Skeletal muscle satellite cell (primary cell): ENCODE results near the gene EPB41L3.

Experiments
- H3K27me3 ChIP-seq: 2 replicates; pipeline ENCODE4 v1.7.0; 2013; ENCODE audit warnings: low read length; ENCODE audit not compliant: control insufficient read depth, insufficient read depth
- H3K36me3 ChIP-seq: 2 replicates; pipeline ENCODE4 v1.7.0; 2013; ENCODE audit warnings: mild to moderate bottlenecking, control low read depth, low read length; ENCODE audit not compliant: insufficient read depth
- H3K4me1 ChIP-seq: 2 replicates; pipeline ENCODE4 v1.7.0; 2013; ENCODE audit warnings: low read length; ENCODE audit not compliant: control insufficient read depth, insufficient read depth
- H3K4me2 ChIP-seq: 2 replicates; pipeline ENCODE4 v1.7.0; 2013; ENCODE audit warnings: mild to moderate bottlenecking, low read length
- H3K4me3 ChIP-seq: 2 replicates; pipeline ENCODE4 v1.7.0; 2013; ENCODE audit warnings: low read length
- H3K9ac ChIP-seq: 2 replicates; pipeline ENCODE4 v1.7.0; 2013; ENCODE audit warnings: mild to moderate bottlenecking, low read depth, low read length, moderate library complexity
- H3K9me3 ChIP-seq: replicated peaks from 2 replicates; pipeline ENCODE4 v1.7.0; 2013; ENCODE audit warnings: mild to moderate bottlenecking, control low read depth, low read length

Gene EPB41L3

DNA sequence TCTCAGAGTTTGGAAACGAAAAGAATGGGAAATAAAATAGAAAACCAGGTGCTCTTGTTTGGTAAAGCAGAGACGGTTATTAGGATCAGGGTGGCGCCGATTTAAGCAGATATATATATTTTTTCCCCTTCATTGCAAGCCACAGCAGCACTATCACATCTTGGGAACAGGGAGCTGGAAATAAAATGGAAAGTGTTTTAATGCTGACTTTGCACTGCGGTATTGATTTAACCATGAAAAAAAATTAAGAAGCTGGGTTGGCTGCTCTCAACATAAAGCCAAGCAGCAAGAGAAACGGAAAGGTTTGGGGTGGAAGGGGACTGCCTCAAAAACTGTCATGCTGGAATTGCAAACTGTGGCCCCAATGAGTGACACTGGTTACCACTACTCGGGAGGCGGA, 145.5 kb downstream of the EPB41L3 start:
- H3K4me3 ChIP-seq = no peak overlapping the region
- H3K36me3 ChIP-seq = no peaks in the 10 kb centered on the region
- no peak overlapping the region for H3K4me2 ChIP-seq
- peaks cover 12% of the 10 kb centered on the region for H3K9me3 ChIP-seq
- H3K9ac ChIP-seq = no peak overlapping the region
- H3K4me1 ChIP-seq = no peaks in the 10 kb centered on the region
- H3K27me3 ChIP-seq = no peaks in the 10 kb centered on the region

DNA sequence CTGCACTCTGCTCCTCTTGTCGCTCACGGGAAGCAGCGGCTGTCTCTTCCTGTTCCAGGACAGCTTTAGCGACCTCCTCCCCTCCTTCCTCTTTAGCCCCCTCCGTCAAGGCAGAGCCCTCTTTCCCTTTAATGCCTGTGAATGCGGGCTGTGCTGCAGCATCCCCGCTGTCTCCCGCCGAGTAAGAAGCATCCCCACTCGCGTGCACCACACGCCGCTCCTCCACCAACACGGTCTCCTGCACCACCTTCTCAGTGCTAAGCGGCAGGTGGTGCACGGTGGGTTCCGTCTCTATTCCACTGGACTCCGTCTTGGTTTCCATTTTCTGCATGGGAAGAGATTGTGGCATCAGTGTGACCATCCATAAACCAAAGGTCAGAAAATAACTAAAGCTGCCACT, 146.7 kb downstream of the EPB41L3 start:
- H3K9me3 ChIP-seq = peaks cover 12% of the 10 kb centered on the region
- H3K36me3 ChIP-seq = no peaks in the 10 kb centered on the region
- no peak overlapping the region for H3K4me3 ChIP-seq
- H3K4me1 ChIP-seq = no peaks in the 10 kb centered on the region
- H3K9ac ChIP-seq = no peak overlapping the region
- no peak overlapping the region for H3K4me2 ChIP-seq
- no peaks in the 10 kb centered on the region for H3K27me3 ChIP-seq

DNA sequence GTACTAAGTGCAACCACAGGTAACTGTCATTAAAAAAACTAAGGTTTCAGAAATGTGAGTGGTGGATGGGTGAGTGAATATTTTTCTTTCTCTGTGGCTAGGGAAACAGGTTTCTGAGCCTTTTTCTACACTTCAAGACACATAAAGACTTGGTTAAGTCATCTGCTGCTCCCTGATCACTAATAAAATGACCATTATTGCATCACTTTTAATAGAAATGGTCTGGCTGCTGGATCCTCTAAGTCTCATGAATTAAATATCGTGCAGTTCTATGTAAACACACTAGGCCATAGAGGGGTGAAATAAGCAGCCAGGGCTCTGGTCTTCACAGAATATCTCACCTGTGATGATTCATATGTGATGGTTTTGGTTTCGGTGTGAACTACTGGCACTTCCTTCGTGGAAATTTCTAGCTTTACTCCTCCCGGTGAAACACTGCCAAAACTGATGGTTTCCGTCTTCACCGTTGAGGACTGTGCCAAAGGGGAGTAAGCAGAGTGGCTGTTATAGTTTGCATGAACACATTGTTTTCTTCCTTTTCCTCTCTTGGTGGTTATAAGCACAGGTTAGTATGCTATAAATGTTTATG, 147.8 kb downstream of the EPB41L3 start:
- Histone ChIP-seq H3K9me3 (peaks cover 12% of the 10 kb centered on the region), H3K36me3 (no peaks in the 10 kb centered on the region), H3K4me1 (no peaks in the 10 kb centered on the region), H3K4me2 (no peak overlapping the region), H3K9ac (no peak overlapping the region), H3K4me3 (no peak overlapping the region), H3K27me3 (no peaks in the 10 kb centered on the region)

DNA sequence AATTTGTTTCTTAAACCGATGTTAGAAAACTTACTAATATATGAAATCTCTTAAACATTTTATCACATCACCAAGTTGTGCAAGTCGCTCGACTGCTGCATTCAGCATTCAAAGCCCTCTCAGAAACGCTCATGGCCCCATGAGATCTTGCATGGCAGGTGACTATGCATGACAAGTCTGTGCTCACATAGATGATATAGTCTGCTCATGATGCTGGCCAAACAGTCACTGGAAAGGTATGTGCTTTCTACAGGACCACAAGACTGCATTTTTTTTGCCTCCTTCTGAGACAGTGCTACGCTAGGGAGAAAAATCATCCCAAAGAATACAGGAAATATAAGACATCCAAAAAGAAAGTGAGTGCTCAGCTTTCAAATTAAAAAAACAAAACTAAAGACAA, 150.0 kb downstream of the EPB41L3 start:
- Histone ChIP-seq H3K9ac (no peak overlapping the region), H3K36me3 (no peaks in the 10 kb centered on the region), H3K4me2 (no peak overlapping the region)

GRCh38 chr18:5391409-5391808, 152.4 kb downstream of the EPB41L3 start:
- Histone ChIP-seq H3K4me2 (no peak overlapping the region), H3K9ac (no peak overlapping the region), H3K27me3 (no peaks in the 10 kb centered on the region), H3K4me3 (no peak overlapping the region), H3K4me1 (no peaks in the 10 kb centered on the region), H3K36me3 (no peaks in the 10 kb centered on the region), H3K9me3 (peaks cover 9% of the 10 kb centered on the region)

More for the DNA sequence above, 150.0 kb downstream of the EPB41L3 start:
- peaks cover 10% of the 10 kb centered on the region for H3K9me3 ChIP-seq
- H3K27me3 ChIP-seq = no peaks in the 10 kb centered on the region
- no peak overlapping the region for H3K4me3 ChIP-seq
- no peaks in the 10 kb centered on the region for H3K4me1 ChIP-seq

- Histone ChIP-seq H3K4me3 (no peak overlapping the region), H3K36me3 (no peaks in the 10 kb centered on the region)
Observed at GRCh38 chr18:5389356-5389755, 154.4 kb downstream of the EPB41L3 start.

GRCh38 chr18:5388896-5389295, 154.9 kb downstream of the EPB41L3 start:
- Histone ChIP-seq H3K4me2 (no peak overlapping the region), H3K9me3 (no peaks in the 10 kb centered on the region), H3K4me1 (no peaks in the 10 kb centered on the region), H3K4me3 (no peak overlapping the region), H3K9ac (no peak overlapping the region), H3K27me3 (no peaks in the 10 kb centered on the region), H3K36me3 (no peaks in the 10 kb centered on the region)

More at GRCh38 chr18:5389356-5389755, 154.4 kb downstream of the EPB41L3 start:
- Histone ChIP-seq H3K9ac (no peak overlapping the region), H3K27me3 (no peaks in the 10 kb centered on the region), H3K9me3 (no peaks in the 10 kb centered on the region), H3K4me1 (no peaks in the 10 kb centered on the region), H3K4me2 (no peak overlapping the region)

DNA sequence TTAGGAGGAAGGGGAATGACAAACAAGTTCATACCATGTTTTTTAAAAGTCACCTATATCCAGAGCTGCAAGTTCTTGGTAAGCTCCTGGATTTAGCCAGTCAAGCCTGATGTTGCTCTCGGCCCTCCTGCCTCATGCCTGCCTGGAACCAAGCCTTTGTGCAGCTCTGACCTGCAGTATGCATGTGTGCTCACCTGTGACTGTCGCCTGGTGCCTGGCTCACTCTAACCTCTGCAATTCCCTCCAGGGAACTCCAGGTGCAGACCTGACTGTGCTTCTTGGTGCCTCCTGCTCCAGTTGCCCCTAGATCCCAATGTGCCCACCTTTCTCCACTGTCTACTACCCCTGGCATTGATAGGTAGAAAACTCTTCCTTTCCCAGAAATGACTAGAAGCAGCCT, 163.2 kb downstream of the EPB41L3 start:
- no peak overlapping the region for H3K4me3 ChIP-seq
- no peaks in the 10 kb centered on the region for H3K36me3 ChIP-seq
- no peak overlapping the region for H3K9ac ChIP-seq
- peaks cover 7% of the 10 kb centered on the region for H3K9me3 ChIP-seq
- H3K27me3 ChIP-seq = no peaks in the 10 kb centered on the region
- H3K4me2 ChIP-seq = no peak overlapping the region
- no peaks in the 10 kb centered on the region for H3K4me1 ChIP-seq

DNA sequence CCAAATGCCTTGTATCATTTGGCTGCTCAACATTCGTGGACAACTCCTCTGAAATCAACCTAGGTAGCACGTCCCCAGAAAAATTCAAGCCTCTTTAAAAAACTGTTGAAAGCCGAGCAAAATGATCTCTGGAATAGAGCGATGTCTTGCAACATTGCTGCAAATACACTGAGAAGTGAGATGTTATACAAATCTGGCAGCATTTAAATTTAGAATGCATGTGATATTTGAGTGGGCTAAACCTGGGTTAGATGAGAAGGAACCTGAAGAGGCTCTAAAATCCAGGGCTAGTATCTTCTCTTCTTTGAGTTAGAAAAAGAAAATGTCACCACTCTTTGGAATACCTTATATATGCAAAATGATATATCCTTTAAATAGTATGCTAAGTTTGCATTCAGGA, 166.8 kb downstream of the EPB41L3 start:
- Histone ChIP-seq H3K4me2 (no peak overlapping the region), H3K4me1 (no peaks in the 10 kb centered on the region), H3K27me3 (no peaks in the 10 kb centered on the region), H3K9ac (no peak overlapping the region), H3K9me3 (no peaks in the 10 kb centered on the region), H3K4me3 (no peak overlapping the region), H3K36me3 (no peaks in the 10 kb centered on the region)

GRCh38 chr18:5370332-5370731, 173.5 kb downstream of the EPB41L3 start:
- Histone ChIP-seq H3K4me1 (no peaks in the 10 kb centered on the region), H3K36me3 (no peaks in the 10 kb centered on the region), H3K4me3 (no peak overlapping the region), H3K9me3 (peaks cover 3% of the 10 kb centered on the region), H3K4me2 (no peak overlapping the region), H3K9ac (no peak overlapping the region), H3K27me3 (no peaks in the 10 kb centered on the region)

GRCh38 chr18:5369513-5369912, 174.3 kb downstream of the EPB41L3 start:
- Histone ChIP-seq H3K27me3 (no peaks in the 10 kb centered on the region), H3K9me3 (peaks cover 3% of the 10 kb centered on the region), H3K36me3 (no peaks in the 10 kb centered on the region), H3K4me1 (no peaks in the 10 kb centered on the region), H3K9ac (no peak overlapping the region), H3K4me3 (no peak overlapping the region), H3K4me2 (no peak overlapping the region)

- Histone ChIP-seq H3K36me3 (no peaks in the 10 kb centered on the region), H3K4me1 (no peaks in the 10 kb centered on the region), H3K27me3 (no peaks in the 10 kb centered on the region), H3K4me2 (no peak overlapping the region), H3K4me3 (no peak overlapping the region), H3K9me3 (peaks cover 3% of the 10 kb centered on the region), H3K9ac (no peak overlapping the region)
Observed at GRCh38 chr18:5365443-5365842, 178.4 kb downstream of the EPB41L3 start.
